ENCODE data around the gene KIF21B.

KIF21B gene

DNA sequence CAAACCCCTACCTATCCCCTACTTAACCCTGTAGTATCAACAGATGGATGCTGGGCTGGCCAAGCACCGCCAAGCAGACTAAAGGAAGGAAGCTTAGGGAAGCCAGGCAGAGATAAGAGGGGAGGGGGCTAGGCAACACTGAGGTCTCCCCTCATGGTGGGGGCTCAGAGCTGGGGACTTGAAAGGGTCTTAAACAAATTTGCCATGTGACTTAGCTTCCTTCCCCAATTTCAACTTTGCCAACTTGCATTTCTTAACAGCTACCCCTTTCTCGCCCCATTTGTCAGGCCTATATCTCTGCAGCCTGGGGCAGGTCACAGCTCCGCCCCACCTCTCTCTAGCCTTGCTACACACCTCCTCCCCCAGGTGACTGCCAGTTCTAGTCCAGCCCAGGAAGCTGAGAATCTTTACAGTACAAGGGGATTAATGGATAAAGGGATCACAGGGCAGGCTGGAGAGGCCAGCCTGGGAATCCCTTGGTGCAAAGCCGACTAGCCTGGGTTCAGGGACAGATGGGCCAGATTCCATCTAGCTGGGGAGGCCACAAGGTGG lies 3.4 kb downstream of the KIF21B start:
- DNase-seq, result no peak

DNA sequence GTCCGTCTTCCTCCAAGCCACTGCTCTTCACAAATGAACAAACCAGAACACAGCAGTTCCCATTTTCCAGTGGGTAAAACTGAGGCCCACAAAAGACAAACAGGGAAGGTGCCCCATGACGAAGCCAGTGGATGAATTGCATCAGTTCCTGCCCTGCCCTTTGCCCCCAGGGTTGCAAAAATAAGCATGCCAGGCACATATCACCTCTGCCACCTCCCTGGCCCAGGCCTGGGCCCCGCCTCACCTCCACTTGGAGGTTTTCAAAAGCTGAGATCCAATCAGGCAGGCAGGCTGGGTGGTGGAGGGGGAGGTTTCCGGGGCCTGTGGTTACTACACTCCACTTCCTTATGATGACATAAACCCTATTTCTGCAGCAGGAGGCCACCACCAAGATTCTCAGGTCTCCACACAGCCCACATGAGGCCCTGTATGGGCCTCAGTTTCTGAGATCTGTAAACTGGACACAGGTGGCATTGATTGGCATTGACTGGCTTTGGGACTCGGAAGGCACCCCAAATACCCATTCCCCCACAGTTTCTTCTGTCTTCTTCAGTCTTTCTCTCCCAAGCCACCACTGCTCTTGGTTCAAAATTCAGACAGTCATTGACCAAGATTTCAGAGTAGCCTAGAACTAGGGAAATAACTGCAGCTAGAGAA lies 4.1 kb downstream of the KIF21B start:
- DNase-seq, result peak; percentile 76

DNA sequence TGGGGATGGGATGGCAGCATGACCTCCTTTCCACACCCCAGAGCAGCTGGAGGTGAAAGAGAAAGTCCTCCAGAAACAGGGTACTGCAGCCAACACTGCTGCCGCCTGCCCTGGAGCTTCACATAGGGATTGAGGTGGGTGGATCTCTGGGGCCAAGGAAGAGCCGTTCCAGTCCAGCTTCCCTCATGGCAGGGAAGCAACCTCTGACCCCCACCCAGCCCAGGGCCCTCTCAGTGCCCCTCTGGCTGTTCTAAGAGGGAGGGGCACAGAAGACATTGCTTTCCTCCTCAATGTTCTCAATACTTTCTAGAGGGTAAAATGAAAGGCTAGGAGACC lies 5.7 kb downstream of the KIF21B start:
- no peak for DNase-seq

DNA sequence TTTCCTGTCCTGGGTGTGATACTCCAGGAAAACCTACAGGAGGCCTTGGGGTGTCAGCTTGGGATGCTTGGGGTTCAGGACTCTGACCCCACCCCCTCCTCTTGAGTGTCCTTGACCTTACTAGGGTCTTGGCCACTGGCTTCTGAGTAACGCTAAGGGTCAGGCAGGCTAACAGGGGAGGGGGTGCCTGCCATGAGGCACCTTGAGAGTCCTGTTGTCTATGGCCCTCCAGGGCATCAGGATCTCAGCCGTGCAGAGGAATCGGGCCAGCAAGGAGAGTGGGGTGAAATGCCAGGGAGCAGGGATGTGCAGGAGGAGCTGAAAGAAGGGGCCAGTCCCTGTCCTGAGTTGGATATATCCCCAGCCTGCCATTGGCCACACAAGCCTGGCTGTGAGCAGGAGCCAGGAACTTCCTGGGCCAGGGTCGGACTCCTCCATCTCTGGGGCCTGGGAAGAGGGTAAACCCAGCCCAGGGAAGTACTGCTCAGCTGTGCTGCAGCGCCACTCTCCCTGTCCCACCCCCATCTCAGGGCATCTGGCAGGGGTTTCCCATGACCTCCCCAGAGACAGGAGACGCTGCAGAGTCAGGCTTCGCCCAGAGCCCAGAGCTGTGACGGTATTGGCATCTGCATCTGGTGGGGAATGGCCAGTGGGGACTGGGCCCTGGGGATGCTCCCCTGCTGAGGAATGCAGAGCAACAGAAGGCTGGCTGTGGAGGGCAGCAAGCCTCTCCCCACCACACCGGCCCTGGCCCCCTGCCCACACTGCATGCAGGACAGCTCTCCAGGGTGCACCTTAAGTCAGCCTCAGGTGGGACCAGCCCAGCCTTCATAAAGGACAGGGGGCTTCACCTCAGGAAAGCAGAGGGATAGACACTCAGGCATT lies 6.3 kb downstream of the KIF21B start:
- DNase-seq, result no peak

DNA sequence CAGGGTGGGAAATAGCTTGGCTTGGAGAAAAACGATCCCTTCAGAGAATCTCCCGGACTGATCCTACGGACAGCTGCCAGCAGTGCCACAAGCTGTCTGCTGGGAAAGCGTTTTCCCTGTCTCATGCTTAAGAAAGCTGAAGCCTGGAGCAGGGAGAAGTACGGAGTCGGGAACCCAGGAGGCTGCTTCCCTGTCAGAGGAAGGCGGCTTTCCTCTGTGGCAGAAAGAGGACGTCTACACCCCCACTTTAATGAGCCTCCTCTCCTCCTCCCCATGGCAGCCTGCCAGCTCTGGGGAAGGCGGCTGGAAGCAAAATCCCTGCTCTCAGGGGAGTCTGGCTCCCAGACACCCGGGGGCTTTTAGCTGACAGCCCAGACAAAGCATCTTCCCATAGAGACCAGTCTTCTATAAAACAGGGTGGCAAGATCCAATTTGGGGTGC lies 7.3 kb downstream of the KIF21B start:
- peak; percentile 58 for DNase-seq

DNA sequence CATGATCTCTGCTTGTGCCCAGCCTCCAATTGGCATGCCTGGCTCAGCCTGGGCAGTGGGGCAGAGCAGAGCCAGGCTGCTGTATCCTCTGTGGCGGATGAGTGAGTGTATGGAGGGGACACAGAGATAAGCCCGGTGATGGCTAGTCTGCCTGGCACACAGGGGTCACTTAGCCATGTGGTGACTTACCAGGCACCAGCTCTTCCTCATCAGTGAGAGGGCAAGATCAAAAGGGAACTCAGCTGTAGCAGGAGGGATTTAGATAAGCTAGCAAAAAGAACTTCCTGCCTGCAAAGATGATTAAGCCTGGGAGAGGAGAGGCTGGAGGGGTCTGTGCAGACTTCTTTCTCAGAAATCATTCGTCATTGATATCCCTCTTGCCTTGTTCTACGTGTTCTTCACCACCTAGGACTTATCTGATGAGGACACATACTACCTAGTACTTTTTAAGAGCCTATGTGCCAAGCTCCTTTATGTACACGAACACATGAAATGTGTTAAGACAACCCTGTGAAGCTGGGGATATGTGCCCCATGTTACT lies 7.9 kb downstream of the KIF21B start:
- no peak for DNase-seq

DNA sequence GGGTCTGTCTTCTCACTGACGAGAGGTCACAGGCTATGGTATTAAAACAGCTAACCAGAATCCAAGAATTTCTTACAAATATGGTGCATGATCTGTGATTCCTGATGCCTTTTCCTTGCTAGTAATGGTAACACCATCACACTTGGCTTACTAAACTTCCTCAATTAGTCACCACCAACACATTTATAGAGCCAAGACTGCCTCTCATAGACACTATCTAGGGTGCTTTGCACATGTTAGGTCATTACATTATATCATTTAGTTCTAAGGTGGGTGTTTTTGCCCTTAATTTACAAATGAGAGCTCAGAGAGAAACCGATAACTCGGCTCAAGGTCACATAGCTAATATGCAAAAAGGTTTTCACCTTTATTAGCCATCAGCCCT lies 8.7 kb downstream of the KIF21B start:
- no peak for DNase-seq

DNA sequence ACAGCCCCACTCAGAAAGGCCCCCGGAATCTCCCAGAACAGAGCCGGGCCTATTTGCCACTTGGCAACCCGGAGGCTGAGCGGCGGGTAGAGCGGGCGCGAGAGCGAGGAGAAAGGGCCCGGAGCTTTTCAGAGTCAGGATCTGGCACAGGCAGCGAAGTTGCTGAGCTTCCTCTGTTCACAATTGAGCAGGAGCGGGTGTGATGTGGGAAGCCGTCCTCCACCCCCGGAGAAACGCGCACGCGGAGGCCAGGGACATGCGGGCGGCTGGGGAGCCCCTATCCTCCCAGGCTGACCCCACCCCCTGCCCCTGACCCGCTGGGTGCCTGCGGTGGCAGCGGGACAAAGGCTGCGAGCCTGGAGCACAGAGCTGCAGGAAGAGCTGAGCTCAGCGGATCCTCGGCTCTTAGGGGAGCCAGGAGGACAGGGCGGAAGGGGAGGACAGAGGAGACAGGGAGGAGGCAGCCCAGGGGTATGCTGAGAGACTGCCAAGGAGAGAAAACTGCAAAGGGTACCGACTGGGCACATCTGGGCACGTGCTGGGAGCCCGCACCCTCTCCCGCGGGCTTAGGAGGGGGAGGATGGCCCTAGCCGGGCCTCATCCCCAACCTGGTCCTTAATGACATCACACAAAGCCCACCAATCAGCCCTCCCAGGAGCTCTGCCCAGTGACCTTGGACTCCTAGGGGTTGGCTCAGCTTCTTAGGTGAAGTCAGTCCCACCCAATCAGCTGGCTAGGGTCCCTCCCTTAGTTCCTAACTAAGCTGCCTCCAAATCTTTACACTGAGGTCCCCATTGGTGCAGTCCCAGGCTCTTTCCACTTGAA lies 9.3 kb downstream of the KIF21B start:
- no peak for DNase-seq

DNA sequence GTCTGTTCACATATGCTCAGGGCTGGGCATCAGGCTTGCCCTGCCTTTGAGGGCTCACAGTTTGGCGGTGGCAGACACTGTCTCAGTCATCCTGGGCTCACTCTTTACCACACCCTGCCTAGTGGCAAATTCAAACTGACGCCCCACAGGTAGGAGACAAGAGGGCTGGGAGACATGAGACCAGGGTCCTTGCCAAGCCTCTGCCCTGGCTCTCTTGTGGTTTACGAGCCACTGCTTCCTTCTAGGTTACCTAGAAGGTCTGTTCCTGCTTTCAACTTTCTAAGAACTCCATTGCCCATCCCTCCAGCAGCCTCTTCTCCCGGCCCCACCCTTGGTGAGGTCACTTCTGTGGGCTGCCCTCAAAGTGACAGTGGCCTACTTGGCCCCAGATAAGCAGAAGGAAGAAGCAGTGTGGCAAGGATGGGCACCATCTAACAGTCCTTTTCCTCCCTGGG lies 10.5 kb downstream of the KIF21B start:
- no peak for DNase-seq

DNA sequence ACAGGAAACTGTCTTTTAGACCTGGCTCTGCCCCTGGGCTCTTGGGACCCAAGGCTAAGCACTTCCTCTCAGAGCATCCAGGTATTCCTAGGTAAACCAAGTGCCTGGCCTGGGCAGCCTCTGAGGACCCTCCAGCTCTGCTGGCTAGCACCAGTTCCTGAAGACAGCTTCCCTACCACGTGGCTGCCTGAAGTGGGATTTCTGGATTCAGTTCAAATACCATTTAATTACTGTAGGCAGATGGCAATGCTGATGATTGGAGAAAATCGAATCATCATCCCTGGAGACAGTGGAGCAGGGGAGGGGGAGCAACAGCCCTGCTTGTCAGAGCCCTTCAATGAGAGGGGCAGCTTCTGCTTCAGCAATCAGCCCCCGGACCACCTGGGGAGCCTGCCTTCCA lies 11.9 kb downstream of the KIF21B start:
- DNase-seq, result no peak

DNA sequence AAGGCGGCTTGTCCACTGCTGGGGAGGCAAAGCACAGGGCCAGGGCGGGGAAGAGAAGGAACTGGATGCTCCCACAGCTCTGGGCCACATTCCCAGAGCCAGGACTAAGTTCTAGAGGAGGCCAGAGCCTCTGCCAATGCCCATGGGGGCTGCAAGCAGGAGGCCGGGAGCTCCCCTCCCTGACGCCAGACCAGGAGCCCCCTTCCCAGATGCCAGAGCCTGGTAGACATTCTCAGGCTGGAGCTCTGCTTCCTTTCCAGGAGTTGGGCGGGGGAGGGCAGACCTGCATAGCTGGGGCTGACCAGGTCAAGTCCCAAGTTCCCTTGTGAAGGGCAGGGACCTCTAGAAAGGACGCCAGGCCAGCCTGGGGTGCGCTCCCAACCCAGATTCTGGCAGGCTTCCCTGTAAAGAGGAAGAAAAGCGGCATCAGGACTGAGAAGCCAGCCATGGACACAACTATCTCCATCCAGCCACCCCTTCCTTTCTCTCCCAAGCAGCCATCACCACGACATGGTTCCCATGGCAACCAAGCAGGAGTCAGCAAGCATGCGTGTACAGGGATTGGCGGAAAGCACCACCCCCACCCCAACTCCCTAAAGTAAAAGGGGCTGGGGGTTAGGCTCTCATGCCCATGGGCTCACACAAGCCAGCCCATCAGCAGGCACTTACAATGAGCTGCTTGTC lies 13.4 kb downstream of the KIF21B start:
- no peak for DNase-seq

DNA sequence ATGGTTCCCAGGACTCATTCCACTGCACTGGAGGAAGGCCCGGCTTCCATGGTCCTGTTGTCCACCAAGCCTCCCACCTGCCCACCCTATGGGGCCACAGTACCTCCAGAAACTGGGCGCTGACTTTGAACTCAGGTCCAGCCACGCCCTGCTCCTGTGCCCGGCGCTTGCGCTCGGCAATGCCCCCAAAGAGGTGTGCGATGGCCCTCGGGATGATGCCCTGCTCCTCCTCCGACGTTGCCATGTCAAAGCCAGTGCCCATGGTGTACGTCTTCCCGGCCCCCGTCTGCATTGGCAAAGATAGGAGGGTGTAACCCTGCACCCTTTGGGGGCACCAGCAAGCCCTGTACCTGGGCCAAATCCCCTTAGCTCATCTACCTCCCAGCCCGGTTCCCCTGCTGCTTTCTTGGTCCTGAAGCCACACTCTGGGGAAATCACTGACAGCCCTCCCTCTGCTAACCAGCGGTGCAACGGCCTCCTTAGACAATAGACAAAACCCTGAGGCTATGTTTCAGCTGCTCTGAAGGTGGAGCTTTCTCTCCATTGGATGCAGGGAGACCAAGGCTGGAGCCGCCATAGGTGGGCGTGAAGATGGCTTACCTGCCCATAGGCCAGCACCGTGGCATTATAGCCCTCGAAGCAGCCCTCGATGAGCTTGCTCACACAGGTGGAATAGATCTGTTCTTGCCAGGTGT lies 14.7 kb downstream of the KIF21B start:
- no peak for DNase-seq

DNA sequence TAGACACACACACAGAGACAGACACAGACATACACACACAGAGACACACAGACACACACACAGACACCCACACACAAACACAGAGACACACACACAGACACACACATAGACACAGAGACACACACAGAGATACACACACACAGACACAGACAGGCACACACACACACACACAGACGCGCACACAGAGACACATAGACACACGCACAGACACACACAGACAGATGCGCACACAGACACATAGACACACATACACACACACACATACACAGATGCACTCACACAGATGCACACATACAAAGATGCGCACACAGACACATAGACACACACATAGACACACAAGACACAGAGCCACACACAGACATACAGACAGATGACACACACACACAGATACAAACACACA lies 16.0 kb downstream of the KIF21B start:
- DNase-seq, result no peak

DNA sequence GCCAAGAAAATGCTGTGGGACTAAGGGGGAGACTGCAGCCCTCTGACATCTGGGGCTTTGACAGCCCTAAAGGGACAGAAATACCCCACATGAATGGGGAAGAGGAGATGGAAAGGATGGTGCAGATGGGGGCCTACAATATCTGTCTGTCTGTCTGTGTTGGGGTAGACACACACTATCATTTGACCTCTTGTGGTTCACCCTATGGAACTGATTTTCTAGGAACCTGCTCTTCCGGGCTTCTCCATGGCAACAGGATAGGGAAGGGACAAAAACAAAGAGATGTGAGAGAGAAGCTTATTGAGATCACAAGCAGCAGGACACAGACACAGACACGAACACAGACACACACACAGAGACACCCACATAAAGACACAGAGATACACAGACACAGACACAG lies 17.1 kb downstream of the KIF21B start:
- DNase-seq, result no peak

DNA sequence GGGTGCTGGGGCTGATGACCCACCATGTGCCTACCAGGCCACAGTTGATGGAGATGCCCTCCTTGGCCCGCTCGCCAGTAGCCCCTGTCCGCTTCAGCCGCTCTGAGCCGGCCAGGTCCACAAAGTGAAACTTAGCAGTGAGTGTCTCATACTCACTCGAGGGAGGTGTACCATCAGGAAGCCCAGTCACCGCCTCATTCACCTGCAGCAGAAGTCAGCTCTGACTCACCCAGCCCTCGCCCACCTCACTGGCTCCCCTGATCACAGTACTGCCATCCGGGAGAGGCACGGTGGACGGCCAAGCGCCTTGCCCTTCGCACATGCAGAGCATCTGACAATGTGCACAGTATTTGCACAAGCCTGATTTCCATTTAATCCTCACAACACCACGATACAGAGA lies 18.8 kb downstream of the KIF21B start:
- DNase-seq, result no peak

DNA sequence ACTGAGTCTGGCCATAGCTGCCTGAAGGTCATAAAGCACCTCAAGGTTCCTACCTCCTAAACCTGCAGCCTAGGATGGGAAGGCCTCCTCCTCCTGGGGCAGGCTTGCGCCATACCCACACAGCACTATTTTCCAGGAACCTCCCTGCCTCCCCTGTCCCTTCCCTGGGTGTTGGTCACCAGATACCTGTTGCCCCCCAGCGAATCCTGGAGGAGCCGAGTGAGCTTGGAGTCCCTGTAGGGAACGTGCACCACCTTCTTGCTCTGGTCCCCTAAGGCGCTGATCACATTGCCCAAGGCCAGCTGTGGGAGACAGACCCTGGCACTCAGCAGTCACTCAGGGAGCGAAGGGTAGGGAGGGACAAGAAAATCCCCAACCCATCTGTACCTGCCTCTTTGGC lies 19.4 kb downstream of the KIF21B start:
- DNase-seq, result no peak

DNA sequence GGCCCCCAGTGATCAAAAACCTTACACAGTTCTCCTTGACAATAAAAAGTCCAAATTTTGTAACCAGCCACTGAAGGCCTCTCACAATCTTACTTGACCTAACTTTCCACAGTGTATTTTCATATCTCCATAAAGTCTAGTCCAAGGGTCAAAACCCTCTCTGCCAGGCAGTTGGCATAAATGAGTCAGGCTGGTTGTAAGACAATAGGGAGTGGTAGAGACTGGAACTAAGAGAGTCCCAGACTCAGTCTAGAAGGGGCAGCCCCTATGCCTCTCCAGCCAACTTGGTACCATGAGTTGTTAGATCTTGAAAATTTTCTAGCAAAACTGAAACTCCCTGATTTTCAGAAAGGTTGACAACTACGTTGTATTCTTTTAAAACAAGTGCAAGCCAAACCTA lies 21.0 kb downstream of the KIF21B start:
- DNase-seq, result no peak

DNA sequence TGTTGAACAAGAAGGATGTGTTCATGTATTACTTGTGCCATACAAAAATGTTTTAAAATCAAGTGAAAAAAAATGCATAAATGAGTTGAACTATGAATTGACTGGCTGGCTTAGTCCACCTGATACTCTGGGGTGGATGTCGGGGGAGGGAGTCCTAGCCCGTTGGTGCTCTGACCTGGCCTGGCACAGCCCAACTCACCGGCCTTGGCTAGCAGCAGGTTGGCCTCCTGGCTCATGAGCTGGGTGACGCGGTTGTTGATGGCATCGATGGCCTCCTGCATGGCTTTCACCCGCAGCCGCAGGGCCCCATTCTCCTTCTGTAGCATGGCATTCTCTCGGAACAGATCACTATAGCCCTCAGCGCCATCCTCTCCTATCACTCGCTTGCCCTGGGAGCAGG lies 21.6 kb downstream of the KIF21B start:
- no peak for DNase-seq

DNA sequence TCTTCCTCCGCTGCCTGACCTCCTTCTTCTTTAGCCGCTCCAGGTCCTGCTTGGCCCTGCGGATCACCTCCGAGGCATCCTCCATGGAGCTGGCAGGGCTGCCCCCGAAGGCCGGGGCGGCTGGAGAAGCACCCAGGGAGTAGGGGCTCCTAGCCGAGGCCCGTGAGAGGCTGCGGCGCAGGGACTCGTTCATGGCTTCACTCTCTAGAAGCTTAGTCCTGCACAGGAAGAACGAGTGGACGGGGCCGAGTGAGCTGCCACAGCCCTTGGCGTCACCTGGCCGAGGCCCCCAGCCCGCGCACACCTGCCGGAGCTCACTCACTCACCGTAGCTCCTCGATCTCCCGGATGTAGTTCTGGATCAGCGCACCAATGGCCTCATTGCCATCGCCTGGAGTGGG lies 23.1 kb downstream of the KIF21B start:
- no peak for DNase-seq

DNA sequence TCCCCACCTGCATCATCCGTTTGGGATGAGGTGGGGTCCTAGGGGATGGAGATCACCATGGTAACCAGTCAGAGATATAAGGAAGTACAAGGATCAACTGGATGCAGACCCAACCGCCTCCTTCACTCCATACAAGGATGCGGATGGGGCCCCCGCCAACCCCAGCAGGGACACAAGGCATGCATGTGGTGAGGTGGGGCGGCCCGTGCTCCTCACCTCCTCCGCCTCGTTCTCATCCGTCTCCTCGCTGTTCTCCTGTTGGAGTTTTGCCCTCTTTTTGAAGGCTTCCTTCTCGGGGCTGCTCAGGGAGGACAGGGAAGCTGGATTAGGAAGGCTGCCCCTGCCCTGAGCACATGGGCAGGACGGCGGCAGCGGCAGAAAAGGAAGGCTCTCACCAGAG lies 23.8 kb downstream of the KIF21B start:
- DNase-seq, result no peak

DNA sequence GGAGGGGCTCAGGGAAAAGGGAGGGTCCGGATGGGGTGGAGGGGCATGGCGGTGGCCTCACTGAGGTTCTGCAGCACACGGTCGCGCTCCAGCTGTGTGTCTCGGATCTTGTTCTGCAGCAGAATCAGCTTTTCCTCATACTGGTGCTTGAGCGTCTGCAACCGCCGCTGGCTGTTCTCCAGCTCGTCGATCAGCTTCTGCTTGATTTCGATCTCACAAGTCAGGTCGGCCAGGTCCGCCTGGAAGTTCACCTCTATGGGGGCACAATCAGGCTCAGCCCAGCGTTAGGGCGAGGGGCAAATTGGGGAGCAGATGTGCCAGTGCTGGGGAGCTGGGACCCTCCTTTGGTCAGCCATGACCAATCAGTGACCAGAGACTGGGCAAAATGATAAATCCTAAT lies 25.2 kb downstream of the KIF21B start:
- no peak for DNase-seq
